Activated T-helper 1 cell treated with anti-CD3 and anti-CD28 coated beads, Interleukin-2, amount 50 U/mL, for 16 hours (primary cell): ENCODE results near the gene ANKLE2.
"Not testable (repeated sequence)": the region's sequence is repeated elsewhere in the genome, so short reads cannot be mapped to it uniquely, and the experiment has no call there.

Experiments used
- DNase-seq, 2 donors: peaks; one replicate each; pipeline ENCODE4 v3.0.0-alpha.2; 2020; ENCODE audit warnings: low read depth in 1 of 2, low spot score in 1 of 2

Gene ANKLE2

GRCh38 chr12:132777614-132778013 lies 16.0 kb upstream of the ANKLE2 start:
- no peak for DNase-seq

GRCh38 chr12:132776816-132777568 lies 15.4 kb upstream of the ANKLE2 start:
- DNase-seq = no peak

- DNase-seq = not testable (repeated sequence)
Measured at GRCh38 chr12:132776230-132776625, 14.6 kb upstream of the ANKLE2 start.

- no peak for DNase-seq
Measured at GRCh38 chr12:132775502-132776229, 14.0 kb upstream of the ANKLE2 start.

GRCh38 chr12:132774646-132775275 lies 13.1 kb upstream of the ANKLE2 start:
- DNase-seq = no peak

GRCh38 chr12:132774159-132774558 lies 12.5 kb upstream of the ANKLE2 start:
- DNase-seq = no peak

- DNase-seq = no peak
Measured at GRCh38 chr12:132773077-132773955, 11.7 kb upstream of the ANKLE2 start.

- no peak for DNase-seq
Measured at GRCh38 chr12:132772606-132773005, 11.0 kb upstream of the ANKLE2 start.

- DNase-seq = peak in 1 of 2 donors; percentile 15
Measured at GRCh38 chr12:132771126-132771838, 9.7 kb upstream of the ANKLE2 start.

- DNase-seq = no peak
Measured at GRCh38 chr12:132766380-132767085, 4.9 kb upstream of the ANKLE2 start.

GRCh38 chr12:132765361-132765760 lies 3.7 kb upstream of the ANKLE2 start:
- DNase-seq = no peak

- no peak for DNase-seq
Measured at GRCh38 chr12:132764231-132764630, 2.6 kb upstream of the ANKLE2 start.

GRCh38 chr12:132761921-132762583 lies 420 bp upstream of the ANKLE2 start:
- peak; percentile 67 to 79 for DNase-seq

GRCh38 chr12:132759359-132759758 lies 2.3 kb downstream of the ANKLE2 start:
- DNase-seq = no peak

GRCh38 chr12:132758825-132759224 lies 2.8 kb downstream of the ANKLE2 start:
- not testable (repeated sequence) for DNase-seq

- no peak for DNase-seq
Measured at GRCh38 chr12:132754160-132754932, 7.3 kb downstream of the ANKLE2 start.

GRCh38 chr12:132753670-132754069 lies 8.0 kb downstream of the ANKLE2 start:
- not testable (repeated sequence) for DNase-seq

GRCh38 chr12:132748319-132748718 lies 13.3 kb downstream of the ANKLE2 start:
- DNase-seq = no peak
